Suppressor macrophage (primary cell): ENCODE data around the gene TXNRD2.
"Not testable (repeated sequence)": the region's sequence is repeated elsewhere in the genome, so short reads cannot be mapped to it uniquely, and the experiment has no call there.

Source experiments
- DNase-seq, 4 experiments: peaks; one replicate each; pipeline ENCODE4 v3.0.0-alpha.2; 2020 to 2022

The TXNRD2 gene

DNA sequence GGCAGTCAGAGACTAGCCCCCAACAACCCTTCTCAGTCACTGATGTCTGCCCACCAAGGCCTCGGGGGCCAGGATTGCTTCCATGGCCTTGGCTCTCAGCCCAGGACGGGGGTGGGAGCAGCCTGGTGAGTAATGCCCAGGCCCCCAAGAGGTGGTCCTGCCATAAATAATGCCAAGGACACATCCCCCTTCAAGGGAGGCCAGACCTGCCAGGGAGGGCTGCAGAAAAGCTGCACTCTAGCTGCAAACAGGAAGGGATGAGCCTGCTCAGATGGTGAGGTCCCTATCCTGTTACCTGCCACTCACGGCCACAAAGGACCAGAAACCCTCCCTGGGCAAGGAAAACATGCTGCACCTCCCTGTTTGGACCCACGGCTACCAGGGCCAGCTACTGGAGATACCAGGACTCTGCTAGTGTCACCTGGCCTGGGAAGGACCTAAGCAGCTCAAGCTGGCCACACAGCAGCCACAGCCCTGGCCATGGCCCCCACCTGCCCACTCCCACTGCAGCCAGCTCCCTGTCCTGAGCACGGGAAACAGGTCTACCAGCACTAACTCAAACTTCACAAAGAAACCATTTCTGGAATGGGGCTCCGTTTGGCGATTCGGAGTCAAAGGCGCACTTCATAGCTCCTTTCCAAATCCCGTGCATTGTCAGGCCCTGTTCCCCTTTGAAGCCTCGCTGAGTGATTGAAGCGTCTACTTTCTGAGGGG lies 99.1 kb downstream of the TXNRD2 start:
- DNase-seq: no peak

DNA sequence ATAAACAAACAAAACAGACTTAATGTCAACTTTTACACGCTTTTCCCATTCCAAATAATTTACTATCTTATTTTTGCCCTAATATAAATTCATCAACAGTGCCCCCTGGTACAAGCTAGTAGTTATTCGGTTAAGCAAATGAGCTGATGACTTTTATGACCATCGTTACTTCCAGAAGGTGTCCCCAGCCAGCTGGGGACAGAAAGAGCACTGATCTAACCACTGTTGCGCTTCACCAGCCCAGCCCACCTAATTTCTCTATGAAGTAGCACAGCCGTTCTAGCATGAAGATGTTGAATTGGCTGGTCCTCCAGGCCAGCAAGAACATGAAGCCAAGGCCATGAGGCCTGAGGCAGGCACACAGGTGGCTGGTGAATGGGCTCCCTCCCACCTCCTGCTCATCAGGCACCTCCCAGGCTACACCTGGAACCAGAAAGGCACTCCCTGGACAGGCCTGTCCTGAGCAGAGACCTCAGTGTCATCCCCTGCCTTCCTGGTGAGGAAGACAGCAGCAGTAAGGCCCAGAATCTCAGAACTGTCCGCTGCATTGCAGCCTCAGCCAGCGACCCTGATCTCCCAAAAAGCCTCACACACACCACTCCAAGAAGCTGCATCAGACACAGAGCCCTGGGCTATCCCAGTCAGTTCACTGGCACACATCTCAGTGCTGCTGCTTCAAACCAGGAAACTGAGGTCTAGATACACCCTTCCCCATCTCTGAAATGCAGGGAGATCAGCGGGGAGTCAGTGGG lies 99.8 kb downstream of the TXNRD2 start:
- no peak for DNase-seq

DNA sequence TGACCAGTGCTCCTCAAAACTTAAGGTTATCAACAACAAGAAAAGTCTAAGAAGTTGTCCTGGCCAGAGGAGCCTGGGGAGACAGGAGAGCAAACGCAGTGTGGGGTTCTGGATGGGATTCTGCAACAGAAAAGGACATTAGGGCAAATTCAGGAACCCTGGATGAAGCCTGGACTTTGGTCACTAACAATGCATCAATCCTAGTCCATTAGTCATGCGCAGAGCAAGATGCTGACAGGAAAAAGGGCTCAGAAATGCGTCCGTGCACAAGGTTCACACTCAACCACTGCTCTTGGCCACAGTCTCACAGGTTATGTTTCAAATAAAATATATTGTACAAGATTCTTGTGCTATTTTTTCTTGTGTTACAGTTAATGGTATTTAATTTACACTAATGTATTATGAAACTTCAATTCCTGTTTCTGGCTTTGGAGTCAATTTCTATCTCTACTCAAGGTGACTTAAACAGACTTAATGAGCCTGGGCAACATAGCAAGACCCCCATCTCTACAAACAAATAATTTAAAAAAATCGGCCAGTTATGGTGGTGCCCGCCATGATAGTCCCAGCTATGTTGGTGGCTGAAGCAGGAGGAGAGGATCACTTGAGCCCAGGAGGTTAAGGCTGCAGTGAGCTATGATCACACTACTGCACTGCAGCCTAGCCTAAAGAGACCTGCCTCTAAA lies 100.5 kb downstream of the TXNRD2 start:
- DNase-seq: no peak

DNA sequence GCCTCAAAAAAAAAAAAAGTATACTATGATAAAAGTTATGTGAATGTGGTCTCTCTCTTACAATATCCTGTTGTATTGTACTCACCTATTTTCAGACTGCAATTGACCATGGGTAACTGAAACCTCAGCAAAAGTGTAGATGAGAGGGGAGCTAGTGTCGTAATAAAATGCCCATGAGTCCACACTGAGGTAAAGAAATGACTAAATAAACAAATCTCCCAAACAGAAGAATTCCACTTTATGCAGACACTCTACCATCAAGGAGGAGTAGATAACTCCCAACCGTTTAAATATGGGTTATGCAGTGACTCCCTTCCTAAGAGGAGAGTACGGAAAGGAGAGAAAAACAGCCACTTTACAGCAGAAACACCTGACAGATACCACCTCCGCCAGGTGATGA lies 101.6 kb downstream of the TXNRD2 start:
- no peak for DNase-seq

DNA sequence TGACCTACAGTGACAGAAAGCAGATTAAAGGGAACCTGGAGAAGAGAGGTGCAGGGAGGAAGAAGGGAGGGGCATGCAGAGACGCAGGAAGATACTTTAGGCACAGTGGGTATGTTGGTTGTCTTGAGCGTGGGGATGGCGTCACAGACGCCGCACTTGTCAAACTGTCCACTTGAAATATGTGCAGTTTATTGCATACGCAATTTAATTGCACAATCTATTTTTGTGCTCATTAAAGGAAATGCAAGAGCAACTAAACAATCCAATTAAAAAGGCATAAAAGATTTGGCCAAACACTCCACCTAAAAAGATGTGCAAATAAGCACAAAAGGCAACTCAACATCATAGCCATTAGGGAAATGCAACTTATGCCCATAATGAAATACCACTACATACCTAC lies 103.7 kb downstream of the TXNRD2 start:
- DNase-seq: no peak

DNA sequence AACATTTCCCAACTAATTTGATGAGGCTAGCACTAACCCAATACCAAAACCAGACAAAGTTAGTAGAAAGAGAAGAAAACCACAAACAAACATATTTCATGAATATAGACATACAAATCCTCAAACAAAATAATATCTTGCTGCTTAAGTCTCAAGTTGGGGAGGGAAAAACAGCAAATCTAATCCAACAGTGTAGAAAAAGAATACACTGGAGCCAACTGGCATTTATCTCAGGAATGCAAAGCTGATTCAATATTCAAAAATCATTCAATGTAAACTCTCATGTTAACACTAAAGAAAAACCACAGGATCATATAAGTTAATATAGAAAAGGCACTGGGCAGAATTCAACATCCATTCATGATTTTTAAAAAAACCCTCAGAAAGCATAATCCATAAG lies 105.1 kb downstream of the TXNRD2 start:
- no peak for DNase-seq

DNA sequence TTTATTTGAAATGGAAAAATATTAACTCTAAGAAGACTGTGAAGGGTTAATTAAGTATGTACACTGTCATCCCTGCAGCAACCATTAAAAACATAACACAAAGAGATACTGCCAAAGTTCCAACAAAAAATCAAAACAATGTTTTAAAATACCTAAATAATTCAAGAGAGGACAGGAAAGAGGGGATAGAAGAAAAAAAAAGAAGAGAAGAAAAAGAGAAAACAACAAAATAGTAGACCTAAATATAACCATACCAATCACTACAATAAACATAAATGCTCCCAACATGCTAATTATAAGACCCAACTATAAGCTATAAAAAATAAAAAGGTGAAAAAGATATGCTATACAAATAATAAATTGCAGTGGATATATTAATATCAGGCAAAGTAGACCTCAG lies 107.0 kb downstream of the TXNRD2 start:
- no peak for DNase-seq

DNA sequence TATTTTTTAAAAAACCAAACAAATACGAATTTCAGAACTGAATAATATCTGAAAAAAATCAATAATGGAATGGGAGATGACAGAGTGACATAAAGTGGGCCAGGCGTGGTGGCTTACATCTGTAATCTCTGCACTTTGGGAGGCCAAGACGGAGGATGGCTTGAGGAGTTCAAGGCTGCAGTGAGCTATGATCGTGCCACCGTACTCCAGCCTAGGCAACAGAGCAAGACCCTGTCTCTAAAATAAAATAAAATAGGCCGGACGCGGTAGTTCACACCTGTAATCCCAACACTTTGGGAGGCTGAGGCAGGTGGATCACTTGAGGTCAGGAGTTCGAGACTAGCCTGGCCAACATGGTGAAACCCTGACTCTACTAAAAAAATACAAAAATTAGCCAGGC lies 108.3 kb downstream of the TXNRD2 start:
- DNase-seq: not testable (repeated sequence)

DNA sequence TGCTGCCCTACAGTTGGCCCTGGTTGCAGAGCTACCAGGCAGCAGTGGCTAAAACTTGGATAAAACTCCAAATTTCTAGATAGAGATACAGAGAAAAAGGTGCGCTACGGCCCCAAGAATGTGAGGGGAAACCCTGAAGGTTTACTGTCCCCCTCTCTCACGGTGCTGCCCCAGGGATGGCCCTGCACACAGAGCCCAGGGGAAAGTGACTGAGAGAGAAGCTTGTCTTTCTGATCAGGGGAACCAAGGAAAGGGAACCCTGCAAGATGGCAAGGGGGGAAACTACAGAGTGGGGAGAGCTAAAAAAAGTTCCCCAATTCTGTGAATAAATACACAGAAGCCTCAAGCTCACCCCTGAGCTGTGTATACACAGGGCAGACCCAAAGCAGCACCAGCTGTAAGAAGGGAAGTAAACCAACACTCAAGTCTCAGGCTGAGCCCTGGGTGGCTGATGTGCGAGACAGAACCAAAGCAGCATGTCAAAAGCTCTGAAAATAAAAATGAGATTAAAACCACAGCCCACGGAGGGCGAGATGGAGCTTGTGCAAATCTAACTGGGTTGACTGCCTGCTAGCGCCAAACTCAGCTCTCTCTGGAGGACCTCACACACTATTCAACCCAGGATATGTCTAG lies 109.0 kb downstream of the TXNRD2 start:
- peak in 3 of 4 experiments; percentile 23 to 40 (median 28) for DNase-seq

DNA sequence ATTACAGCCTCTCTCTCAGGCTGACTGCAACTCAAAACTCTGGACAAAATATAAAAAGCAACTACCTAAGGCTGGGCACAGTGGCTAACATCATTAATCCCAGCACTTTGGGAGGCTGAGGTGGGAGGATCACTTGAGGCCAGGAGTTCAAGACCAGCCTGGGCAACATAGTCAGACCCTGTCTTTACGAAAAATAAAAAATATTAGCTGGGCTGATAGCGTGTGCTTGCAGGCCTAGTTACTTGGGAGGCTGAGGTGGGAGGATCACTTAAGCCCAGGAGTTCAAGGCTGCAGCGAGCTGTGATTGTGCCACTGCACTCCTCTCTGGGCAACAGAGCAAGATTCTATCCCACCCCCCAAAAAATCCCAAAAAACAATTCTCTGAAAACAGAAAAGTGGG lies 109.6 kb downstream of the TXNRD2 start:
- not testable (repeated sequence) for DNase-seq

DNA sequence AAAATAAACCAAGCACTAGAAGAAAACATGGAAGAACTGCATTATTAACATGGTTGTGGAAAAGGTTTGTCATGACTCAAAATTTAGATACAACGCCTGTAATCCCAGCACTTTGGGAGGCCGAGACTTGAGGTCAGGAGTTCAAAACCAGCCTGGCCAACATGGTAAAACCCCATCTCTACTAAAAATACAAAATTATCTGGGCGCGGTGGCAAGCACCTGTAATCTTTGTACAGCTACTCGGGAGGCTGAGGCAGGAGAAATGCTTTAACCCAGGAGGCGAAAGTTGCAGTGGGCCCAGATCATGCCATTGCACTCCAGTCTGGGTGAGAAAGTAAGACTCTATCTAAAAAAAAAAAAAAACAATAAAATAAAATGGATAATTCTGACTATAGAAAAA lies 110.6 kb downstream of the TXNRD2 start:
- no peak for DNase-seq

DNA sequence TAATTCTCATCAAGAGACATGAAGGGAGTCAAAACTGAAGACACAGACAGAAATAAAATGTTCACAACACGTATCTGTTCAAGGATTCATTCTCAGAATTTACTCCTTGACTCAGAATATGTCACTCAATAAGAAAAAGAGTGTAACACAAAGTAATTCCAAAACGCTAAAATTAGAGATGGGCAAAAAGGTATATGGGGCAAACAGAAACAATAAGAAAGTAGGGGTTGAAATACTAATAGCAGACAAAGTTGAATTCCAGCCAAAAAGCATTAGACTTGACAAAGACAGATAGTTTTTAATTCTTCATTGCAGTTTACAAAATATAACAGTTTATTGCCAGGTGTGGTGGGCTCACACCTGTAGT lies 113.6 kb downstream of the TXNRD2 start:
- no peak for DNase-seq

DNA sequence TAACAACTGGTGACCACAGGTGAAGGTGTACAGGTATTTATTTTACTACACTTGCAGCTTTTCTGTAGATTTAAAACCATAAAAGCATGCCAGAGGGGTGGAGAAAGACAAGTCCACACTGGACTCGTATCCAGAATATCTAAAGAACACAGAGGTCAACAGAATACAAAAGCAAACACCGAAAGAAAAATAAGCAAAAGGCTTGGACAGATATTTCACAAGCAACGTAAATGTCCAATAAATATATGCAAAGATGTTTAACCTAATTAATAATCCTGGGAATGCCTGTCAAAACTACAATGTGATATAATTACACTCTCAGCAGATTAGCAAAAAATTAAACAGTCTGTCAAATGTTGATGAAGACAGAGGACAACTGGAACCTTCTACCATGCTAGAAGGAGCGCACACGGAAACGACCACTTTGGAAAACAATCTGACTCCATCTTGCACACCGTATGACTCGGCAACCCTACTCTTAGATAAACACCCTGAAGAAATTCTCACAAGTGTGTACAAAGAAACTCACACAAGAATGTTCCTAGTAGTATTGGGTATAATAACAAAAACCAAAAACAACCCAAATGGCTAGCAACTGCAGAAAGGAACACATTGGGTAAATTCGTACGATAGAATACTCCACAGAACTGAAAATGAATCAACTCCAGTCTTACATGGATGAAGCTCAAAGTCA lies 114.1 kb downstream of the TXNRD2 start:
- DNase-seq: no peak

DNA sequence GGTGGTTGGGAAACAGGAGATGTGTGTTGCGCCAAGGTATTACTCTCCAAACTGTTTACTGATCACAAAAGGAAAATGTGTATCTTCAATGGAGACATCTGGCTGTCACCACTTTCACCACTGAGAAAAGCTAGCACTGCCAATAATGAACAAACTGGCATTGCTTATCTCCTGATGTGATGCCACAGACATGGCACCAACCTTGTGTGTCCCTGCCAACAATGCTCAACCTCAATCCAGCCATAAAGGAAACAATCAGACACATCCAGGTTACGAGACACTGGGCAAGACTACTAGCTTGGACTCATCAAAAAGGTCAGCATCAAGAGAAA lies 115.0 kb downstream of the TXNRD2 start:
- DNase-seq: no peak

DNA sequence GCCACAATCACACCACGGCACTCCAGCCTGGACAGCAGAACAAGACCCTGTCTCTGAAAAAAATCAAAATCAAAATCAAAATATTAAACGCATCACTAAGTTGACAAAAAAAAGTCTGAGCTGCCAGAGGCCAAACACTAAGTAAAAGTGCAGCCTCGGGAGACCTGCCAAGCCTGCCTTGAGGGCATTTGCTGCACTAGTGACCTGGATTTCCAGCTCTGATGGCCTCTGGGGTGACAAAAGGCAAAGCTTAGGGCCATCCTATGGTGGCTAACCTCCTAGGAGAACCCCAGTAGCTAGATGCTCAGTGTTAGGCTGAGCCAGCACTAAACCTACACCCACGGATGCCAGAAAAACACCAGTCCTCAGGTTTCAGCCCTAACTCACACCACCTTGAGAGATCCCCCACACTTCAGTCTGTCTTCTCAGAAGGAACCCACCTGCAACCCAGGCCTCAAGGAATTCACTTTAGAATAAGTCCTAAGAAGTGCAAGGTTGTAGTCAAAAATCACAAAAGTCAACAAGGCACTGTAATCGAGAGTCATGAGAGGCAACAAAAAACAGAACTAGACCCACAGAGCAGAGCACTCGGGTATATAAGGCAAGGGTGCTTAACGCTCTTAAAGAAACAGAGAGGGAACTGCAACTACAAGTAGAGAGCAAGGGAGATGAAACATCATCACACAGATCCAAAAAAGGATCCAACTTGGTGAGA lies 115.6 kb downstream of the TXNRD2 start:
- peak in 1 of 4 experiments; percentile 14 for DNase-seq
